ENCODE results near the gene OTOP3. TPM values are rescaled to one million over a fixed set of nuclear protein-coding genes. Genes with fewer than 3 reads are reported as not detected.
"Not testable (repeated sequence)": the region's sequence is repeated elsewhere in the genome, so short reads cannot be mapped to it uniquely, and the experiment has no call there.

The OTOP3 gene
- total RNA-seq, 1 donor from 2014 or later = not detected

- no peak overlapping the region for H3K4me3 ChIP-seq (ENCODE audit: low read depth, low read length)
- no peak for DNase-seq (ENCODE audit: low read depth)
- TF ChIP-seq CTCF (conservative IDR thresholded peaks at IDR 0.05; ENCODE audit: low read depth, low read length) = no peak
Observed at GRCh38 chr17:74978240-74978639, 42.5 kb downstream of the OTOP3 start.

- no peak for TF ChIP-seq CTCF (conservative IDR thresholded peaks at IDR 0.05; ENCODE audit: low read depth, low read length)
- H3K4me3 ChIP-seq (ENCODE audit: low read depth, low read length) = no peak overlapping the region
- DNase-seq (ENCODE audit: low read depth) = no peak
Observed at GRCh38 chr17:74979408-74980146, 43.9 kb downstream of the OTOP3 start.

GRCh38 chr17:74981318-74981978, 45.8 kb downstream of the OTOP3 start:
- TF ChIP-seq CTCF (conservative IDR thresholded peaks at IDR 0.05; ENCODE audit: low read depth, low read length) = no peak
- no peak for DNase-seq (ENCODE audit: low read depth)

GRCh38 chr17:74981979-74982662, 46.4 kb downstream of the OTOP3 start:
- peak overlapping the region; percentile 75 for H3K4me3 ChIP-seq (ENCODE audit: low read depth, low read length)
- no peak for DNase-seq (ENCODE audit: low read depth)
- no peak for TF ChIP-seq CTCF (conservative IDR thresholded peaks at IDR 0.05; ENCODE audit: low read depth, low read length)

More at GRCh38 chr17:74981318-74981978, 45.8 kb downstream of the OTOP3 start:
- H3K4me3 ChIP-seq (ENCODE audit: low read depth, low read length) = peak overlapping the region; percentile 75

- not testable (repeated sequence) for DNase-seq (ENCODE audit: low read depth)
- peak overlapping the region; percentile 75 for H3K4me3 ChIP-seq (ENCODE audit: low read depth, low read length)
Observed at GRCh38 chr17:74982663-74983313, 47.1 kb downstream of the OTOP3 start.

GRCh38 chr17:74986206-74986576, 50.5 kb downstream of the OTOP3 start:
- DNase-seq (ENCODE audit: low read depth) = no peak
- H3K4me3 ChIP-seq (ENCODE audit: low read depth, low read length) = no peak overlapping the region
- TF ChIP-seq CTCF (conservative IDR thresholded peaks at IDR 0.05; ENCODE audit: low read depth, low read length) = no peak

GRCh38 chr17:74987418-74987908, 51.8 kb downstream of the OTOP3 start, which contains the start of gene CDR2L:
Gene CDR2L (plus strand): TSS chr17:74987632. CDS start chr17:74988044, 412 bp downstream.
- DNase-seq (ENCODE audit: low read depth) = peak; percentile 43
- H3K4me3 ChIP-seq (ENCODE audit: low read depth, low read length) = peak within 1 kb of the TSS; percentile 78
- TF ChIP-seq CTCF (conservative IDR thresholded peaks at IDR 0.05; ENCODE audit: low read depth, low read length) = no peak
